K562 (cell line): ENCODE results near the gene FBXO33. TPM values are rescaled to one million over a fixed set of nuclear protein-coding genes. Genes with fewer than 3 reads are reported as not detected.

Experiments
- ATAC-seq: fragments of 200-7000 bp; cut with Tn5 transposase; 3 replicates; pipeline ENCODE4 v1.9.1; 2020; ENCODE audit warnings: moderate library complexity
- Bru-seq: library from RNA; stranded (reverse); fragments of 400-500 nt; gene quantifications from one replicate; lab custom pipeline; 2021; lab: Mats Ljungman, UMichigan
- BruChase-seq, 2 experiments: library from RNA; stranded (reverse); fragments of 400-500 nt; gene quantifications; one replicate each; lab custom pipeline; 2021; lab: Mats Ljungman, UMichigan
- BruUV-seq: library from RNA; stranded (reverse); fragments of 400-500 nt; replicated peaks from 2 replicates; lab custom pipeline; 2021; lab: Mats Ljungman, UMichigan
- CTCF ChIA-PET: fragments of 300-600 bp; formaldehyde crosslinking; extraction: SDS; loops from one replicate; lab custom pipeline; 2021; ENCODE audit warnings: low intra/inter-chr PET ratio; lab: Yijun Ruan, JAX
- POLR2A ChIA-PET: fragments of 300-600, 350-650 bp; sonication (Branson Sonifier 250); formaldehyde crosslinking; extraction: SDS; loops from one replicate; lab custom pipeline; 2021; ENCODE audit warnings: antibody characterized with exemption, inconsistent platforms; lab: Yijun Ruan, JAX
- DNase-seq, 4 experiments: peaks; one replicate each; pipeline versions ENCODE4 v3.0.0 to v3.0.0-alpha.2; 2011 to 2018; ENCODE audit warnings: low spot score in 3 of 4, mixed read lengths in 3 of 4; ENCODE audit errors: extremely low read depth in 1 of 4
- FAIRE-seq: peaks from 2 replicates; lab custom pipeline; 2011; peaks lifted over from hg19 to GRCh38; lab: Jason Lieb, UNC
- H2AFZ ChIP-seq: 2 replicates; pipeline ENCODE4 v1.6.0; 2011; ENCODE audit warnings: low read depth, low read length, control low read depth, inconsistent platforms
- H3K27ac ChIP-seq: fragments of 200-600 bp; 3 replicates; pipeline ENCODE4 v1.8.0; 2011; ENCODE audit warnings: low read depth, mild to moderate bottlenecking, control low read depth, inconsistent platforms, low read length, moderate library complexity, mixed read lengths; ENCODE audit errors: extremely low read depth
- H3K27me3 ChIP-seq, 2 experiments: fragments of 300-600 bp in 1 of 2; 2 replicates in 1 of 2; 3 replicates in 1 of 2; pipeline versions ENCODE4 v1.6.0 to v1.8.0; 2011; ENCODE audit warnings: inconsistent platforms in 2 of 2, low read length in 2 of 2, mild to moderate bottlenecking in 1 of 2, mixed read lengths in 1 of 2, moderate library complexity in 1 of 2; ENCODE audit not compliant: control insufficient read depth in 2 of 2, insufficient read depth in 2 of 2
- H3K36me3 ChIP-seq: fragments of 300-600 bp; 3 replicates; pipeline ENCODE4 v1.8.0; 2011; ENCODE audit warnings: mild to moderate bottlenecking, low read length, inconsistent platforms; ENCODE audit not compliant: control insufficient read depth, insufficient read depth
- H3K4me1 ChIP-seq, 2 experiments: fragments of 200-600 bp in 1 of 2; replicated peaks in 1 of 2; 2 replicates in 1 of 2; 3 replicates in 1 of 2; pipeline versions ENCODE4 v1.5.1 to v1.8.0; 2011; ENCODE audit warnings: inconsistent platforms in 2 of 2, low read length in 2 of 2, mild to moderate bottlenecking in 1 of 2, mixed read lengths in 1 of 2, moderate library complexity in 1 of 2; ENCODE audit not compliant: control insufficient read depth in 2 of 2, insufficient read depth in 2 of 2
- H3K4me2 ChIP-seq: 2 replicates; pipeline ENCODE4 v1.6.1; 2011; ENCODE audit warnings: low read length, control low read depth, inconsistent platforms, mixed read lengths; ENCODE audit not compliant: insufficient read depth
- H3K4me3 ChIP-seq: fragments of 200-600 bp; sonication (generic), shearing (Covaris generic); 2 replicates; pipeline ENCODE4 v1.5.1; 2016; ENCODE audit warnings: control low read depth, inconsistent platforms
- H3K79me2 ChIP-seq: fragments of 200-600 bp; 3 replicates; pipeline ENCODE4 v1.8.0; 2011; ENCODE audit warnings: low read length, inconsistent platforms; ENCODE audit not compliant: control insufficient read depth, insufficient read depth
- H3K9ac ChIP-seq, 2 experiments: 2 replicates each; pipeline versions ENCODE4 v1.6.0 to v1.6.1; 2011; ENCODE audit warnings: low read depth in 2 of 2, low read length in 2 of 2, control low read depth in 1 of 2, inconsistent platforms in 1 of 2, mild to moderate bottlenecking in 1 of 2, mixed read lengths in 1 of 2; ENCODE audit not compliant: insufficient read depth in 1 of 2
- H3K9me1 ChIP-seq: one replicate; pipeline ENCODE4 v1.6.0; 2011; ENCODE audit warnings: inconsistent platforms, mild to moderate bottlenecking, low read length, moderate library complexity; ENCODE audit not compliant: control insufficient read depth, insufficient read depth
- H3K9me3 ChIP-seq: replicated peaks from 2 replicates; pipeline ENCODE4 v1.5.1; 2011; ENCODE audit warnings: low read depth, low read length, inconsistent platforms; ENCODE audit not compliant: control insufficient read depth, insufficient read depth
- H4K20me1 ChIP-seq: replicated peaks from 2 replicates; pipeline ENCODE4 v1.6.1; 2011; ENCODE audit warnings: low read length, inconsistent platforms, mixed read lengths; ENCODE audit not compliant: control insufficient read depth, insufficient read depth
- MEF2A ChIP-seq: IDR thresholded peaks from 2 replicates; pipeline ENCODE4 v1.6.1; 2011; ENCODE audit warnings: low read depth, mild to moderate bottlenecking, low read length, moderate library complexity; ENCODE audit not compliant: control insufficient read depth
- NONO ChIP-seq, 2 experiments: fragments of 200-400 bp in 1 of 2; fragments of 450-650 bp in 1 of 2; formaldehyde crosslinking in 1 of 2; IDR thresholded peaks; 2 replicates each; pipeline ENCODE4 v1.6.1; 2017; ENCODE audit warnings: low read depth in 2 of 2, mild to moderate bottlenecking in 2 of 2, moderate library complexity in 2 of 2, low read length in 1 of 2
- RBM14 ChIP-seq: fragments of 200-400 bp; formaldehyde crosslinking; IDR thresholded peaks from 2 replicates; pipeline ENCODE4 v1.6.1; 2018; ENCODE audit warnings: low read depth, mild to moderate bottlenecking, low read length, moderate library complexity, borderline replicate concordance; ENCODE audit not compliant: insufficient read depth
- RBM25 ChIP-seq: fragments of 200-400 bp; formaldehyde crosslinking; IDR thresholded peaks from 2 replicates; pipeline ENCODE4 v1.6.1; 2018; ENCODE audit warnings: low read length, low read depth, moderate library complexity; ENCODE audit not compliant: severe bottlenecking
- ZFP36 ChIP-seq: fragments of 150-350 bp; IDR thresholded peaks from 2 replicates; pipeline ENCODE4 v1.6.1; 2018; ENCODE audit warnings: low read length, low read depth; ENCODE audit not compliant: partially characterized antibody
- ZNF347 ChIP-seq: fragments of 450-650 bp; formaldehyde crosslinking; IDR thresholded peaks from 2 replicates; pipeline ENCODE4 v1.4.0; 2020; ENCODE audit warnings: low read depth, mild to moderate bottlenecking, moderate library complexity
- WGBS: fragments of 100-300 bp; shearing (Covaris generic); methylation state at CpG from one replicate; pipeline ENCODE4 v1.1.6; 2016; ENCODE audit warnings: low coverage, mixed read lengths; ENCODE audit not compliant: insufficient coverage; ENCODE audit errors: missing lambda C conversion rate; 5-methylcytosine and 5-hydroxymethylcytosine counted together
- in situ Hi-C: fragments of 300-500 bp; cut with MboI; formaldehyde crosslinking; loops from 4 replicates; pipeline ENCODE4 v1.15.0; 2018; ENCODE audit warnings: inconsistent platforms, mixed read lengths
- intact Hi-C: fragments of 100-400 bp; cut with micrococcal nuclease; formaldehyde crosslinking; loops from 2 replicates; pipeline ENCODE4 v1.14.2; 2022
- long read RNA-seq, 3 experiments: library from polyadenylated mRNA in 2 of 3; library from RNA in 1 of 3; unstranded in 2 of 3; stranded (forward) in 1 of 3; transcript quantifications; one replicate each; pipeline ENCODE4 v2.0.0, GENCODE V29; 2019 to 2022
- polyA minus RNA-seq, 3 experiments: library from RNA; depleted of rRNA, polyadenylated mRNA; stranded (reverse); fragments of >200 nt; gene quantifications; 2 replicates each; pipeline ENCODE4 v1.2.3, GENCODE V29; 2011
- polyA plus RNA-seq, 8 experiments: library from polyadenylated mRNA; depleted of rRNA in 4 of 8; stranded (reverse) in 5 of 8; unstranded in 3 of 8; fragments of >200 nt; fragmentation: Nextera tagmentation in 2 of 8; fragmentation: Illumina TruSeq in 1 of 8; extraction: Ambion mirVana in 2 of 8; extraction: Trizol in 1 of 8; gene quantifications; 2 replicates each; pipeline versions ENCODE4 v1.2.1 to v1.2.3, GENCODE V29; 2011 to 2014; ENCODE audit warnings: inconsistent platforms in 1 of 8, missing spikeins in 1 of 8
- total RNA-seq, 7 experiments: library from RNA; depleted of rRNA in 6 of 7; stranded (reverse); fragments of >200 nt in 6 of 7; fragmentation: Illumina TruSeq in 2 of 7; extraction: Trizol in 2 of 7; gene quantifications; 2 replicates each; pipeline versions ENCODE4 v1.2.1 to v1.2.3, GENCODE V29; 2011 to 2021; ENCODE audit warnings: low replicate concordance in 1 of 7
- TF ChIP-seq, protein P1 (sequence below): fragments of 450-650 bp; formaldehyde crosslinking; IDR thresholded peaks from 2 replicates; pipeline ENCODE4 v1.4.0; 2020; ENCODE audit warnings: mild to moderate bottlenecking, mixed read lengths
- TF ChIP-seq, protein P2 (sequence below): sonication (generic); formaldehyde crosslinking; IDR thresholded peaks from 2 replicates; pipeline ENCODE4 v1.8.0; 2022; ENCODE audit warnings: missing genetic modification reagents, mild to moderate bottlenecking, borderline replicate concordance

FBXO33 gene, protein sequence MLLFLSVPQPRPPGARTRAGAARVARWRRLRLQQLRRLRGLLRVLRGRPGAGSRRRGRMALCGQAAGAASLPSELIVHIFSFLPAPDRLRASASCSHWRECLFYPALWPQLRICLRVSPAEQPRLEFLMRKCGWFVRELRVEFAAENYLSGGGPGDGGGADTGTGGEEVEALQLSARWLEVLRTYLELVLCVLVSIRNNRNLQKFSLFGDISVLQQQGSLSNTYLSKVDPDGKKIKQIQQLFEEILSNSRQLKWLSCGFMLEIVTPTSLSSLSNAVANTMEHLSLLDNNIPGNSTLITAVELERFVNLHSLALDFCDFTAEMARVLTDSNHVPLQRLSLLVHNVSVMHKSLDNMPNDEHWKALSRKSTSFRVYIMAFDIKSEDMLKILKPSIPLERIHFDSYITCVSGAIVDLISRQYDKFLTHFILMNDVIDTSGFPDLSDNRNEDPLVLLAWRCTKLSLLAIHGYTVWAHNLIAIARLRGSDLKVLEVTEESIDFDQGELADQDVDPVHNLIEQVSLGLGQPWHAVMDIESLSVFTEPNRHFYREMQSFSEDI
- 2.7 and 4.2 TPM in 2 replicates for total RNA-seq (2011; cell fraction: chromatin; rRNA removed; ENCODE audit: low replicate concordance)
- total RNA-seq (2011; cell fraction: nucleolus; rRNA removed), result 1.8 and 3.6 TPM in 2 replicates
- total RNA-seq (2011; cell fraction: nucleoplasm; rRNA removed), result 4.5 and 4.6 TPM in 2 replicates
- total RNA-seq (2014; rRNA removed) (4.5 and 7.5 TPM in 2 replicates), total RNA-seq (2014; rRNA removed; fragmentation: Illumina TruSeq; extraction: Trizol) (5.0 and 5.1 TPM in 2 replicates), total RNA-seq (2015; rRNA removed; fragmentation: Illumina TruSeq; extraction: Trizol) (4.6 and 5.4 TPM in 2 replicates), total RNA-seq (2021) (4.9 and 5.5 TPM in 2 replicates), polyA plus RNA-seq (2011; rRNA removed) (4.5 and 5.1 TPM in 2 replicates), polyA plus RNA-seq (2014; fragmentation: Illumina TruSeq; extraction: Trizol) (3.9 and 4.0 TPM in 2 replicates), polyA plus RNA-seq (2014; fragmentation: Nextera tagmentation; extraction: Ambion mirVana) (1 to 10 TPM; 1.6 to 2.7 TPM), polyA plus RNA-seq (2014; rRNA removed) (4.2 and 4.4 TPM in 2 replicates), polyA minus RNA-seq (2011; rRNA and poly(A)+ RNA removed) (4.3 and 5.1 TPM in 2 replicates), Bru-seq, nascent RNA (percentile 58 among the genes with signal in this experiment), BruChase-seq, experiment 1, labeled RNA remaining after a 2-hour chase (percentile 64 among the genes with signal in this experiment), BruChase-seq, experiment 2, labeled RNA remaining after a 6-hour chase (percentile 65 among the genes with signal in this experiment)
- polyA plus RNA-seq (2011; cell fraction: cytosol; rRNA removed), result 1.9 and 3.0 TPM in 2 replicates
- 3.3 and 4.1 TPM in 2 replicates for polyA plus RNA-seq (2011; cell fraction: nucleus; rRNA removed)
- polyA plus RNA-seq (2012), result 3.1 and 3.8 TPM in 2 replicates
- 2.6 and 2.7 TPM in 2 replicates for polyA minus RNA-seq (2011; cell fraction: cytosol; rRNA and poly(A)+ RNA removed)
- polyA minus RNA-seq (2011; cell fraction: nucleus; rRNA and poly(A)+ RNA removed), result 4.3 and 6.1 TPM in 2 replicates
- long read RNA-seq, experiment 1, transcript FBXO33-201 (4 exons, 3,853 nt), result major isoform, 15 of 18 reads
- long read RNA-seq, experiment 1, partial matches to known transcripts, result 1 of 18 reads
- long read RNA-seq, experiment 1, other reads (novel, unspliced or antisense), result 2 of 18 reads
- long read RNA-seq, experiment 2, partial matches to known transcripts, result 1 of 3 reads
- long read RNA-seq, experiment 2, other reads (novel, unspliced or antisense), result 1 of 3 reads
- long read RNA-seq, experiment 3, result 0 reads

DNA sequence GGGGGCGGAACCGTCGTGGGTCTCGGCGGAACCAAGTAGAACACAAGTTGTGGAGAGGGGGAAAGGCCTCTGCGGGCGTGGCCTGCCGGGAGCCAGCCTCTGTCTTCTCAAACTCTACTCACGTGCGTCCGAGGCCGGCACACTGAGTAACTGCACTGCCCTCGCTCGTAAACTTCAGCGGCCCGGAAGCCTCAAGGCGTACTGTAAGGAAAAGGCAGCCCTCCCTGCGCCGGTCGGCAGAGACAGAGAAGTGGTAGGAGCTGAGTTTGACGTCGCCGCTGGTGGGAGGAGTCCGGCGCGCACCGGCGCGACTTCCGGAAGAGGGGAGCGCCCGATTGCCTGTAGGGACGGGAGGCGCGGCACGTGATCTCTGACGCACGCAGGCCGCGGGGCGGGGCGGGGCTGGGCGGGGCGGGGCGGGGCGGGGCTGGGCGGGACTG lies at the start of gene FBXO33:
FBXO33 (minus strand) TSS at position 255 of the 440 bp plus-strand sequence. CDS start 271 bp downstream, outside the sequence.
- peak within 1 kb of the TSS; percentile 99 for H2AFZ ChIP-seq
- no peak for TF ChIP-seq ZFP36
- no peak for TF ChIP-seq RBM25
- no peak for TF ChIP-seq RBM14
- no peak for TF ChIP-seq MEF2A
- TF ChIP-seq, protein P1, sequence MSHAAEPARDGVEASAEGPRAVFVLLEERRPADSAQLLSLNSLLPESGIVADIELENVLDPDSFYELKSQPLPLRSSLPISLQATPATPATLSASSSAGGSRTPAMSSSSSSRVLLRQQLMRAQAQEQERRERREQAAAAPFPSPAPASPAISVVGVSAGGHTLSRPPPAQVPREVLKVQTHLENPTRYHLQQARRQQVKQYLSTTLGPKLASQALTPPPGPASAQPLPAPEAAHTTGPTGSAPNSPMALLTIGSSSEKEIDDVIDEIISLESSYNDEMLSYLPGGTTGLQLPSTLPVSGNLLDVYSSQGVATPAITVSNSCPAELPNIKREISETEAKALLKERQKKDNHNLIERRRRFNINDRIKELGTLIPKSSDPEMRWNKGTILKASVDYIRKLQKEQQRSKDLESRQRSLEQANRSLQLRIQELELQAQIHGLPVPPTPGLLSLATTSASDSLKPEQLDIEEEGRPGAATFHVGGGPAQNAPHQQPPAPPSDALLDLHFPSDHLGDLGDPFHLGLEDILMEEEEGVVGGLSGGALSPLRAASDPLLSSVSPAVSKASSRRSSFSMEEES, result peak; percentile 71
- TF ChIP-seq, protein P2, sequence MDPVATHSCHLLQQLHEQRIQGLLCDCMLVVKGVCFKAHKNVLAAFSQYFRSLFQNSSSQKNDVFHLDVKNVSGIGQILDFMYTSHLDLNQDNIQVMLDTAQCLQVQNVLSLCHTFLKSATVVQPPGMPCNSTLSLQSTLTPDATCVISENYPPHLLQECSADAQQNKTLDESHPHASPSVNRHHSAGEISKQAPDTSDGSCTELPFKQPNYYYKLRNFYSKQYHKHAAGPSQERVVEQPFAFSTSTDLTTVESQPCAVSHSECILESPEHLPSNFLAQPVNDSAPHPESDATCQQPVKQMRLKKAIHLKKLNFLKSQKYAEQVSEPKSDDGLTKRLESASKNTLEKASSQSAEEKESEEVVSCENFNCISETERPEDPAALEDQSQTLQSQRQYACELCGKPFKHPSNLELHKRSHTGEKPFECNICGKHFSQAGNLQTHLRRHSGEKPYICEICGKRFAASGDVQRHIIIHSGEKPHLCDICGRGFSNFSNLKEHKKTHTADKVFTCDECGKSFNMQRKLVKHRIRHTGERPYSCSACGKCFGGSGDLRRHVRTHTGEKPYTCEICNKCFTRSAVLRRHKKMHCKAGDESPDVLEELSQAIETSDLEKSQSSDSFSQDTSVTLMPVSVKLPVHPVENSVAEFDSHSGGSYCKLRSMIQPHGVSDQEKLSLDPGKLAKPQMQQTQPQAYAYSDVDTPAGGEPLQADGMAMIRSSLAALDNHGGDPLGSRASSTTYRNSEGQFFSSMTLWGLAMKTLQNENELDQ (CRISPR knock-in tag), result no peak
- no peak for TF ChIP-seq ZNF347
- peak in 1 of 2 experiments; percentile 99; a peak in 2 of 4 replicates for TF ChIP-seq NONO (IDR thresholded peaks at IDR 0.05; ENCODE audit: low read depth in 2 of 2, low read length in 1 of 2)

More for the DNA sequence above, at the start of gene FBXO33:
- Histone ChIP-seq H3K9me1 (no peaks in the 10 kb centered on the region), H3K27ac (peak within 1 kb of the TSS; percentile 100), H3K4me1 (peaks cover 2 to 16% of the 10 kb centered on the region in 2 experiments; a peak in 4 of 5 replicates), H3K27me3 (no peaks in the 10 kb centered on the region), H3K9ac (peak within 1 kb of the TSS; percentile 99), H3K4me2 (peak within 1 kb of the TSS; percentile 97), H3K4me3 (peak within 1 kb of the TSS; percentile 92), H3K36me3 (no peaks in the 10 kb centered on the region), H3K9me3 (no peaks in the 10 kb centered on the region), H3K79me2 (peaks cover 12% of the 10 kb centered on the region), H4K20me1 (no peaks in the 10 kb centered on the region)
- intact Hi-C loops, result loop anchor here (5.0 kb wide), 1 partner anchor 50 kb away; no protein-coding TSS in a partner anchor
- ATAC-seq, result peak; percentile 90
- ChIA-PET POLR2A (interaction anchor here (0.5 to 2.5 kb wide), 4 partner anchors 9 to 247 kb away, joined by 3 to 15 read pairs (median 3); no protein-coding TSS in a partner anchor), CTCF (no interaction called here)
- BruUV-seq, result no TSS peak
- in situ Hi-C loops, result no loop called here
- WGBS, result 0% methylated on average over 6 of the region's 47 CpGs
- peak; percentile 69 for FAIRE-seq
- peak; percentile 85 to 94 (median 88) for DNase-seq
